ENCODE measurements around the gene KLHDC10.

KLHDC10 gene

GRCh38 chr7:130091999-130092398, 21.7 kb downstream of the KLHDC10 start:
- H3K36me3 ChIP-seq (ENCODE audit: insufficient read depth, low read length), result no peaks in the 10 kb centered on the region
- H3K4me1 ChIP-seq (ENCODE audit: insufficient read depth, low read length), result no peaks in the 10 kb centered on the region
- no peak overlapping the region for H3K27ac ChIP-seq (ENCODE audit: low read length)
- H3K4me2 ChIP-seq (ENCODE audit: insufficient read depth, low read length), result no peak overlapping the region
- no peaks in the 10 kb centered on the region for H3K9me3 ChIP-seq (ENCODE audit: insufficient read depth, low read length, severe bottlenecking)
- H3K79me2 ChIP-seq (ENCODE audit: insufficient read depth, low read length), result peaks cover 52% of the 10 kb centered on the region
- H3K9ac ChIP-seq (ENCODE audit: low read depth, low read length), result no peak overlapping the region
- ATAC-seq (ENCODE audit: insufficient read depth, low read depth) (no peak), DNase-seq (no peak)
- no peak for TF ChIP-seq CTCF (IDR thresholded peaks at IDR 0.05; ENCODE audit: borderline replicate concordance, extremely low read depth, low read length, poor library complexity, severe bottlenecking)
- TF ChIP-seq EZH2 (IDR thresholded peaks at IDR 0.05; ENCODE audit: borderline replicate concordance, low read depth, low read length, severe bottlenecking), result no peak
- H3K4me3 ChIP-seq (ENCODE audit: low read depth in 1 of 2, low read length in 2 of 2), result no peak overlapping the region
- no peak overlapping the region for H2AFZ ChIP-seq (ENCODE audit: low read depth, low read length)
- H3K27me3 ChIP-seq (ENCODE audit: insufficient read depth, low read length, poor library complexity), result no peaks in the 10 kb centered on the region
- peaks cover 17% of the 10 kb centered on the region; the same call in 1 of the 2 replicates for H4K20me1 ChIP-seq (ENCODE audit: insufficient read depth, low read length)

DNA sequence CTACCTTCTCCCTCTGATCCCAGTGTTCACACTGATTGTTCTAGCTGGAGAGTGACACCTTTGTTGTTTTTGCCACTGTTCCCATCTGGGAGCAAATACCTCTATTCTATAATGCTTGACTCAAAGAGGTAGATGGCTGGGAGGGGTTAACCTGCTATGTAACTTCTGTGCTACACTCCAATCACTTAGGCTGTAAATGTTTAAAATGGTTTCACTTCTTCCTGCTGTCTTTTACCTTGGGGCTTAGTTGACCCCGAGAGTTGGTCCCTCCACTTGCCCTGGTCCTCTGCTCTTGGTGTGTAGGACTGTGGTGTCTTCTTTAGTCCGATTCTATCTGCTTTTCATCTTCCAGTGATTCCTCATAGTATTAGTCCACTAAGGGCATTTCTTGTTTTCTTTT, 22.3 kb downstream of the KLHDC10 start:
- H3K27me3 ChIP-seq (ENCODE audit: insufficient read depth, low read length, poor library complexity), result no peaks in the 10 kb centered on the region
- peaks cover 17% of the 10 kb centered on the region; the same call in 1 of the 2 replicates for H4K20me1 ChIP-seq (ENCODE audit: insufficient read depth, low read length)
- H3K79me2 ChIP-seq (ENCODE audit: insufficient read depth, low read length), result peaks cover 47% of the 10 kb centered on the region
- H3K27ac ChIP-seq (ENCODE audit: low read length), result no peak overlapping the region
- no peak overlapping the region for H2AFZ ChIP-seq (ENCODE audit: low read depth, low read length)
- H3K36me3 ChIP-seq (ENCODE audit: insufficient read depth, low read length), result no peaks in the 10 kb centered on the region
- no peak overlapping the region for H3K9ac ChIP-seq (ENCODE audit: low read depth, low read length)
- H3K4me2 ChIP-seq (ENCODE audit: insufficient read depth, low read length), result no peak overlapping the region
- H3K4me3 ChIP-seq (ENCODE audit: low read depth in 1 of 2, low read length in 2 of 2), result no peak overlapping the region
- no peaks in the 10 kb centered on the region for H3K9me3 ChIP-seq (ENCODE audit: insufficient read depth, low read length, severe bottlenecking)
- no peak for DNase-seq
- no peaks in the 10 kb centered on the region for H3K4me1 ChIP-seq (ENCODE audit: insufficient read depth, low read length)
- TF ChIP-seq EZH2 (IDR thresholded peaks at IDR 0.05; ENCODE audit: borderline replicate concordance, low read depth, low read length, severe bottlenecking) (no peak), CTCF (IDR thresholded peaks at IDR 0.05; ENCODE audit: borderline replicate concordance, extremely low read depth, low read length, poor library complexity, severe bottlenecking) (no peak)
- no peak for ATAC-seq (ENCODE audit: insufficient read depth, low read depth)

- Histone ChIP-seq H4K20me1 (ENCODE audit: insufficient read depth, low read length) (peaks cover 12% of the 10 kb centered on the region; the same call in 1 of the 2 replicates), H3K27me3 (ENCODE audit: insufficient read depth, low read length, poor library complexity) (no peaks in the 10 kb centered on the region), H3K79me2 (ENCODE audit: insufficient read depth, low read length) (peaks cover 25% of the 10 kb centered on the region), H3K4me3 (ENCODE audit: low read depth in 1 of 2, low read length in 2 of 2) (no peak overlapping the region), H3K27ac (ENCODE audit: low read length) (no peak overlapping the region), H2AFZ (ENCODE audit: low read depth, low read length) (no peak overlapping the region), H3K4me1 (ENCODE audit: insufficient read depth, low read length) (no peaks in the 10 kb centered on the region), H3K9me3 (ENCODE audit: insufficient read depth, low read length, severe bottlenecking) (no peaks in the 10 kb centered on the region), H3K36me3 (ENCODE audit: insufficient read depth, low read length) (no peaks in the 10 kb centered on the region), H3K4me2 (ENCODE audit: insufficient read depth, low read length) (no peak overlapping the region), H3K9ac (ENCODE audit: low read depth, low read length) (no peak overlapping the region)
- TF ChIP-seq EZH2 (IDR thresholded peaks at IDR 0.05; ENCODE audit: borderline replicate concordance, low read depth, low read length, severe bottlenecking) (no peak), CTCF (IDR thresholded peaks at IDR 0.05; ENCODE audit: borderline replicate concordance, extremely low read depth, low read length, poor library complexity, severe bottlenecking) (no peak)
- no peak for DNase-seq
- no peak for ATAC-seq (ENCODE audit: insufficient read depth, low read depth)
These were observed 25.5 kb downstream of the KLHDC10 start for GRCh38 chr7:130095812-130096211.
